Tibial artery (tissue), 4 donors: Measurements from ENCODE around the gene ERI3.

ENCODE experiments used
- DNase-seq, 2 donors: peaks; one replicate each; pipeline ENCODE4 v3.0.0-alpha.2; 2019
- H3K27ac ChIP-seq, 2 donors: fragments of 200-600 bp; sonication (generic) in 1 of 2; 1 replicate in 1 of 2; 2 replicates in 1 of 2; pipeline ENCODE4 v1.5.1; 2018 to 2019; ENCODE audit warnings: mild to moderate bottlenecking in 1 of 2
- H3K27me3 ChIP-seq, 2 donors: fragments of 200-600 bp; sonication (generic) in 1 of 2; one replicate each; pipeline versions ENCODE4 v1.5.1 to v1.6.0; 2016 to 2019
- H3K36me3 ChIP-seq, 3 donors: fragments of 200-600 bp; sonication (generic) in 2 of 3; one replicate each; pipeline ENCODE4 v1.5.1; 2016 to 2019; ENCODE audit warnings: mild to moderate bottlenecking in 2 of 3
- H3K4me1 ChIP-seq, 4 donors: fragments of 200-600 bp; sonication (generic) in 2 of 4; 1 replicate in 3 of 4; 2 replicates in 1 of 4; pipeline ENCODE4 v1.5.1; 2016 to 2019
- H3K4me3 ChIP-seq, 2 donors: fragments of 200-600 bp; sonication (generic) in 1 of 2; 1 replicate in 1 of 2; 2 replicates in 1 of 2; pipeline ENCODE4 v1.5.1; 2018 to 2019; ENCODE audit warnings: mild to moderate bottlenecking in 2 of 2
- H3K9me3 ChIP-seq, 3 donors: fragments of 200-600 bp; sonication (generic) in 1 of 3; one replicate each; pipeline ENCODE4 v1.5.1; 2016 to 2019
- intact Hi-C: fragments of 100-400 bp; cut with DNase I; formaldehyde crosslinking; loops from one replicate; pipeline ENCODE4 v1.15.0; 2023; ENCODE audit warnings: low total_unique reads
- TF ChIP-seq, protein P1 (sequence below), 2 experiments: fragments of 200-600 bp in 1 of 2; fragments of 450-650 bp in 1 of 2; IDR thresholded peaks; one replicate each; pipeline ENCODE4 v1.5.1; 2017 to 2019; ENCODE audit warnings: antibody characterized with exemption in 2 of 2, mild to moderate bottlenecking in 1 of 2, moderate library complexity in 1 of 2

The ERI3 gene

DNA sequence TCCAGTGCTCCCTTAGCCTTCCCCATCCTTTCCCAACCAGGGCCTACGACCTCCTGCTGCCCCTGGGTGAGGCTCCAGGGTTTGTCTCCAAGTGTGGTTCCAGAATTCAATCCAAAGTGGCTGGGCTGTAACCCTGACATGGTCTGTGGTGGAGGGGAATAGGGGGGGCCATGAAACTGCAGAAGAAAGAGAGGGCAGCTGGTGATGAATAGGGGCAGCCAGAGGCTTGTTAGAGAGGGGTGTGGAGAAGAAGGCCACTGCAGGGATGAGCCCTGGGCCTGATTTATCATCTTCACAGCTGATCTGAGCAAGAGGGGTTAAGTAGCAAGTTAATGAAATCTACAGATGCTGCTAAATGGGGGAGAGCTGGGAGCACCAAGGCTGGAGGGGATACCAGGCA is 12.9 kb upstream of the ERI3 start:
- H3K4me1 ChIP-seq: no peaks in the 10 kb centered on the region
- no peak overlapping the region for H3K4me3 ChIP-seq
- DNase-seq: no peak
- peaks cover 0 to 8% of the 10 kb centered on the region in 2 donors for H3K27me3 ChIP-seq
- TF ChIP-seq, protein P1, sequence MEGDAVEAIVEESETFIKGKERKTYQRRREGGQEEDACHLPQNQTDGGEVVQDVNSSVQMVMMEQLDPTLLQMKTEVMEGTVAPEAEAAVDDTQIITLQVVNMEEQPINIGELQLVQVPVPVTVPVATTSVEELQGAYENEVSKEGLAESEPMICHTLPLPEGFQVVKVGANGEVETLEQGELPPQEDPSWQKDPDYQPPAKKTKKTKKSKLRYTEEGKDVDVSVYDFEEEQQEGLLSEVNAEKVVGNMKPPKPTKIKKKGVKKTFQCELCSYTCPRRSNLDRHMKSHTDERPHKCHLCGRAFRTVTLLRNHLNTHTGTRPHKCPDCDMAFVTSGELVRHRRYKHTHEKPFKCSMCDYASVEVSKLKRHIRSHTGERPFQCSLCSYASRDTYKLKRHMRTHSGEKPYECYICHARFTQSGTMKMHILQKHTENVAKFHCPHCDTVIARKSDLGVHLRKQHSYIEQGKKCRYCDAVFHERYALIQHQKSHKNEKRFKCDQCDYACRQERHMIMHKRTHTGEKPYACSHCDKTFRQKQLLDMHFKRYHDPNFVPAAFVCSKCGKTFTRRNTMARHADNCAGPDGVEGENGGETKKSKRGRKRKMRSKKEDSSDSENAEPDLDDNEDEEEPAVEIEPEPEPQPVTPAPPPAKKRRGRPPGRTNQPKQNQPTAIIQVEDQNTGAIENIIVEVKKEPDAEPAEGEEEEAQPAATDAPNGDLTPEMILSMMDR (IDR thresholded peaks at IDR 0.05): no peak
- H3K9me3 ChIP-seq: no peaks in the 10 kb centered on the region
- intact Hi-C loops: no loop called here
- no peaks in the 10 kb centered on the region for H3K36me3 ChIP-seq
- H3K27ac ChIP-seq: no peak overlapping the region

DNA sequence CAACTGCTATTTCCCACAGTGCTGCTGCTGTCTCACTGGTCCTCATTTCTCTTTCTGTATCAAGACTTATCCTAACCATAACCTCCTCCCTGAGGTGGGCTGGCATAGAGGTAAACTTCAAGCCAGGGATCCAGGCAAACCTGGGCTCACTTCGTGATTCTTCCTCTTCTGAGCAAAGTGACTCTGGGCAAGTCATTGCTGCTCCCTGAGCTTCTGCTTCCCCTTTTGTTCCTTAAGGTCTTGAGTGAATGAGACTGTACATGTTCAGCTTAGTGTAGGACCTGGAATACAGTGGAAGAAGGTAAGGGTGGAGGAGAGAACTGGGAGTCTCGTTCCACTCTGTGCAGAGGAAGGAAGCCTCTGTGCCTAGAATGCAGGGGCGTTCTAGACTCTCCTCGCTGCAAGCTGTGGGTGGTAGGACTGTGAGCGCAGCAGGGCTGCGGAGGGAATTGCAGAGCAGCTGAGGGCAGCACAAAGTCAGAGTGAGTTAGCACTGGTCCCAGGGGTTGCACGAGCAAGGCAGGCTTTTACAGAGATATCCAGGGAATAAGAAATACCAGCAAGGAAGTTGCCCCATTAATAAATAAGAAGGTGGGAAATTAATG is 11.4 kb upstream of the ERI3 start:
- no peaks in the 10 kb centered on the region for H3K4me1 ChIP-seq
- no peak for DNase-seq
- no peaks in the 10 kb centered on the region for H3K9me3 ChIP-seq
- no peak overlapping the region for H3K4me3 ChIP-seq
- no peaks in the 10 kb centered on the region for H3K36me3 ChIP-seq
- intact Hi-C loops: no loop called here
- no peak overlapping the region for H3K27ac ChIP-seq
- H3K27me3 ChIP-seq: peaks cover 0 to 11% of the 10 kb centered on the region in 2 donors
- TF ChIP-seq, protein P1 (IDR thresholded peaks at IDR 0.05): no peak

DNA sequence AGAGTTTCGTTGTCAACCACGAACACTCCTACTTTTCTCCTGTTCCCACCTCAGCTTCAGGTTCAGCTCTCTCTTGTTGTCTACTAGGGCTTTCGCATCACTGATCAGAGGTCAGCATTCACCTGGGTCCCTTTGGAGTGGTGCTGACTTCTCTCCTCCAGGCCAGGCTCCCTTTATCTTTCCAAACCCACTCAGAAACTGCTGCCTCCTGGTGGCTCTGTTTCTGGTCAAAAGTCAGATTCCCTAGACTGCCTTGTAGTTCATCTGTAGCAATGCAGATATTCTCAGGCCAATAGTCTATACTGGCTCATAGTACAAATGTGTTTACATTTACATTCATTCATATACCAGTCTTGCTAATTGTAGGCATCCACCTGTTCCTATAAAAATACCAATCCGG is 6.4 kb upstream of the ERI3 start:
- Histone ChIP-seq H3K27ac (no peak overlapping the region), H3K9me3 (no peaks in the 10 kb centered on the region), H3K36me3 (no peaks in the 10 kb centered on the region), H3K4me1 (no peaks in the 10 kb centered on the region), H3K4me3 (no peak overlapping the region), H3K27me3 (peaks cover 0 to 8% of the 10 kb centered on the region in 2 donors)
- DNase-seq: no peak
- intact Hi-C loops: no loop called here
- TF ChIP-seq, protein P1 (IDR thresholded peaks at IDR 0.05): no peak

DNA sequence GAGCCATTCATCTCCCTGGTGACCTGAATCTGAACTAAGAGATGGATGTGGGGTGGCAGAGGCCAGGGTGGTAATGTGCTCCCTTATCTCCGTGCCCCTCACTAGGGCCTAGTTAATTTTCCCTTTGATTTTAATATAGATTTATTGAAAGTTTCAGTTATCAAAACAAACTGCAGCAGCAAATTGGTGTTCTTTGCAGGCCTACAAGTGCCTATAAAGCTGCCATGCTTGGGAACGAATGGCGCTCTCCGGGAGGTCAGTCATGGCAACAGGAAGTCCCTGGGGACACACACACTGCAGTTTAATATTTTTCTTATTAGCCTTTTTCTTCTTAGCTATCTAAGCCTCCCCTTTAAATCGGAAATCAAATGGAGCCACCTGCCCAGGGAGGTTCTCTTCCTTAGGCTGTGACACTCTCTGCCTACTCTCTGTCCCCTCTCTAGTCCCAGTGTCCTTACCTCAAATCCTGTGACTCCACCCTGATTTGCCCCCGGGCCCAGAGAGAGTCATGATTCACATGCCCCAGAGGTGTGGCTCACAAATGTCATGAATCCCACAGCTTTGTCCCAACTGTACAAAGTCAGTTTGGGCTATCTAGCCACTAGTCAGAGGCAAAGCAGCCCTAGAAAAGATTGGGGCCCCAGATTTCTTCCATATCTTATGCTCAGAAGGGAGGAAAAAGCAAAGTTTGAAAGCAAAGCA is 4.3 kb upstream of the ERI3 start:
- no peak for DNase-seq
- H3K4me1 ChIP-seq: peaks cover 0 to 8% (median 4%) of the 10 kb centered on the region in 4 donors
- TF ChIP-seq, protein P1 (IDR thresholded peaks at IDR 0.05): no peak
- H3K27ac ChIP-seq: no peak overlapping the region
- intact Hi-C loops: no loop called here
- H3K36me3 ChIP-seq: no peaks in the 10 kb centered on the region
- peaks cover 0 to 5% of the 10 kb centered on the region in 2 donors for H3K27me3 ChIP-seq
- H3K4me3 ChIP-seq: no peak overlapping the region
- H3K9me3 ChIP-seq: no peaks in the 10 kb centered on the region

DNA sequence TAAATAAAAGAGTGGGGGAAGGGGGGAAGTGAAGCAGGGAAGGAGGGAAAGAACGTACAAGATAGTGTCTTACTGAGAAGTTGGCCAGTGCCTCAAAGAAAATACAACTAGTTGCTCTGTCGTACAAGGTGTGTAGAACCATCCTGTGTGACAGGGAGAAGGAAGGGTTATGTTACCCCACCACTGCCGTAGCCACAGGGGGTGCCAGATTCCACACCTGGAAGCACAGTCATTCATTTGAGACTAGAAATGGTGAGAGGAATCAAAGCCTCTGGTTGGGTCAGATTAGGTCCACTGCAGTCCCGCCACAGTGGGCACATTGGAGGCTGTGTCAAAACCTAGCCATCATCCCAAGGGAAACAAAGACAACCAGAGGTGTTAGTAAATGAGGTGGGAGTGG is 2.7 kb upstream of the ERI3 start:
- Histone ChIP-seq H3K27me3 (peaks cover 0 to under 1% of the 10 kb centered on the region in 2 donors), H3K9me3 (no peaks in the 10 kb centered on the region), H3K27ac (no peak overlapping the region), H3K4me3 (no peak overlapping the region), H3K4me1 (peaks cover 0 to 20% (median 19%) of the 10 kb centered on the region in 4 donors), H3K36me3 (no peaks in the 10 kb centered on the region)
- intact Hi-C loops: no loop called here
- TF ChIP-seq, protein P1 (IDR thresholded peaks at IDR 0.05): no peak
- DNase-seq: no peak
